ENCODE measurements around the gene DUS3L.

- TF ChIP-seq CTCF (IDR thresholded peaks at IDR 0.05; ENCODE audit: control extremely low read depth in 1 of 3, insufficient read depth in 1 of 3, low read depth in 1 of 3, low read length in 3 of 3): no peak
- no peak for TF ChIP-seq NRF1 (IDR thresholded peaks at IDR 0.05; ENCODE audit: low read depth, low read length)
- no peak for TF ChIP-seq RAD21 (IDR thresholded peaks at IDR 0.05 in 1 of 2, conservative IDR thresholded peaks at IDR 0.05 in 1 of 2; ENCODE audit: low read depth in 2 of 2, low read length in 2 of 2)
- no peak for TF ChIP-seq POLR2AphosphoS5 (IDR thresholded peaks at IDR 0.05; ENCODE audit: low read depth, low read length)
- TF ChIP-seq KDM1A (IDR thresholded peaks at IDR 0.05; ENCODE audit: borderline replicate concordance, low read length): no peak
- no peak for TF ChIP-seq SRF (IDR thresholded peaks at IDR 0.05; ENCODE audit: low read depth, low read length)
- TF ChIP-seq YY1 (IDR thresholded peaks at IDR 0.05; ENCODE audit: low read depth, low read length): no peak
- TF ChIP-seq EP300 (IDR thresholded peaks at IDR 0.05; ENCODE audit: borderline replicate concordance in 1 of 2, low read depth in 2 of 2, low read length in 2 of 2): no peak
- no peak for TF ChIP-seq BRCA1 (IDR thresholded peaks at IDR 0.05; ENCODE audit: low read depth, low read length)
- no peak for TF ChIP-seq POLR2A (IDR thresholded peaks at IDR 0.05; ENCODE audit: control extremely low read depth in 1 of 2, low read depth in 2 of 2, low read length in 2 of 2)
- TF ChIP-seq E2F6 (IDR thresholded peaks at IDR 0.05): no peak
- TF ChIP-seq CHD1 (IDR thresholded peaks at IDR 0.05; ENCODE audit: low read depth, low read length): no peak
These were observed 40.2 kb upstream of the DUS3L start for GRCh38 chr19:5831159-5831558.
